ENCODE data around the gene CAPN7.
"Not testable (repeated sequence)": the region's sequence is repeated elsewhere in the genome, so short reads cannot be mapped to it uniquely, and the experiment has no call there.

The CAPN7 gene

GRCh38 chr3:15183011-15183410 lies 23.0 kb upstream of the CAPN7 start:
- no peak for DNase-seq (ENCODE audit: low spot score)
- TF ChIP-seq CTCF (IDR thresholded peaks at IDR 0.05; ENCODE audit: extremely low read depth, missing control alignments), result no peak

GRCh38 chr3:15185404-15185803 lies 20.6 kb upstream of the CAPN7 start:
- DNase-seq (ENCODE audit: low spot score), result no peak
- TF ChIP-seq CTCF (IDR thresholded peaks at IDR 0.05; ENCODE audit: extremely low read depth, missing control alignments), result no peak

- DNase-seq (ENCODE audit: low spot score), result no peak
Observed at GRCh38 chr3:15186101-15186476, 20.0 kb upstream of the CAPN7 start.

GRCh38 chr3:15186477-15187164 lies 19.4 kb upstream of the CAPN7 start:
- not testable (repeated sequence) for DNase-seq (ENCODE audit: low spot score)

More at GRCh38 chr3:15186101-15186476, 20.0 kb upstream of the CAPN7 start:
- TF ChIP-seq CTCF (IDR thresholded peaks at IDR 0.05; ENCODE audit: extremely low read depth, missing control alignments), result no peak

GRCh38 chr3:15197340-15198029 lies 8.6 kb upstream of the CAPN7 start:
- no peak for TF ChIP-seq CTCF (IDR thresholded peaks at IDR 0.05; ENCODE audit: extremely low read depth, missing control alignments)
- no peak for DNase-seq (ENCODE audit: low spot score)

- TF ChIP-seq CTCF (IDR thresholded peaks at IDR 0.05; ENCODE audit: extremely low read depth, missing control alignments), result no peak
- DNase-seq (ENCODE audit: low spot score), result no peak
Observed at GRCh38 chr3:15198686-15199085, 7.4 kb upstream of the CAPN7 start.

- TF ChIP-seq CTCF (IDR thresholded peaks at IDR 0.05; ENCODE audit: extremely low read depth, missing control alignments), result no peak
- no peak for DNase-seq (ENCODE audit: low spot score)
Observed at GRCh38 chr3:15199493-15200105, 6.4 kb upstream of the CAPN7 start.

Data from GM20000 (cell line).